Measurements from ENCODE around the gene HSPA12B. TPM values are rescaled to one million over a fixed set of nuclear protein-coding genes. Genes with fewer than 3 reads are reported as not detected.

Gene HSPA12B
- total RNA-seq, 3 donors from 2014 or later (not counting 1 experiment from before 2014, with no cell fraction given) = not detected

DNA sequence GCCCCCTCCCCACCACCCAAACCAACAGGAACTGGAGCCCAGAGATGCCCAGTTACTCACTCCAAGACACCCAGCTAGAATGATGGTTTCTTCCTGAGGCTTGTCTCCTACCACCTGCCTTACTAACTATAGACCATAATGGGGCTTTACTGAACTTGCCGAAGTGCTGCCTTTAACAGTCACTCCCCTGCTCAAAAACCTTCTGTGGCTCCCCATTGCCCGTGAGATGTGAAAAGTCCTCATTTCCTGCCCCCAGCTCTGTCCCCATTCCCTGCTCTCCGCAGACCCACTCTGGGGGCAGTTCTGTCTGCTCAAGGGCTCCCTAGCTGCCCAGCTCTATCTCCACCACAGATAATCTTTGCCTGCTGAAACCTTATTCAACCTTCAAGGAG is 25.0 kb upstream of the HSPA12B start:
- Histone ChIP-seq H3K36me3 (ENCODE audit: control insufficient read depth, insufficient read depth, low read length) (no peaks in the 10 kb centered on the region), H3K27me3 (ENCODE audit: control insufficient read depth, insufficient read depth, low read length) (no peaks in the 10 kb centered on the region), H3K4me1 (ENCODE audit: control insufficient read depth, insufficient read depth, low read length) (peaks cover 3% of the 10 kb centered on the region), H3K4me3 (ENCODE audit: low read length) (no peak overlapping the region), H3K9me3 (ENCODE audit: control insufficient read depth, insufficient read depth, low read length) (no peaks in the 10 kb centered on the region), H3K27ac (ENCODE audit: low read length) (no peak overlapping the region)
- 83% methylated on average over 3 of the region's 3 CpGs for WGBS (ENCODE audit: insufficient coverage)
- Mint-ChIP-seq H3K9me3 (no peaks in the 10 kb centered on the region), H3K4me3 (no peak overlapping the region), H3K27me3 (ENCODE audit: low read depth in 2 of 2) (peaks cover 0 to 7% of the 10 kb centered on the region in 2 donors), H3K4me1 (no peaks in the 10 kb centered on the region), H3K36me3 (no peaks in the 10 kb centered on the region), H3K27ac (peak overlapping the region in 1 of 2 donors; percentile 6)
- intact Hi-C loops (cut with micrococcal nuclease) = no loop called here
- ATAC-seq = no peak
- DNase-seq = no peak
- TF ChIP-seq CTCF (IDR thresholded peaks at IDR 0.05) = no peak

DNA sequence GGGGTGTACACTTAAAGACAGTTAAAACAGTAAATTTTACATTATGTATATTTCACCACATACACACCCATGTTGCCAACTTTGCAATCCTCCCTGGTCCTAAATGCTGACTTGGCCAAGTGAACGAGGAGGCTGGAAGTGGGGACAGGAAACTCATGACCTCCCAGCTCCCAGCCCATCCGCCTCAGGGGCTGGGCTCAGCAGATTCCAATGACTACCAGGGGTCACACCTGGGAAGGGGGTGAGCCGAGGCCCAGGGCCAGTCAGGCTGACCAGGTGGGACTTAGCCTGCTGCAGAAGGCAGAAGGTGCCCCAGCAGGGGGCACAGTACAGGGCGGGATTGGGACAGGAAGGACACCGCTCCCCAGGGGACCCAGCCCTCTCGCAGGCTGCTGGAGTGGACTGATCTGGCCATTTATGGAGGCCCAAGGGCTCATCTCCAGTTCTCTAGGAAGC is 22.4 kb upstream of the HSPA12B start:
- peaks cover 6% of the 10 kb centered on the region for H3K4me1 ChIP-seq (ENCODE audit: control insufficient read depth, insufficient read depth, low read length)

DNA sequence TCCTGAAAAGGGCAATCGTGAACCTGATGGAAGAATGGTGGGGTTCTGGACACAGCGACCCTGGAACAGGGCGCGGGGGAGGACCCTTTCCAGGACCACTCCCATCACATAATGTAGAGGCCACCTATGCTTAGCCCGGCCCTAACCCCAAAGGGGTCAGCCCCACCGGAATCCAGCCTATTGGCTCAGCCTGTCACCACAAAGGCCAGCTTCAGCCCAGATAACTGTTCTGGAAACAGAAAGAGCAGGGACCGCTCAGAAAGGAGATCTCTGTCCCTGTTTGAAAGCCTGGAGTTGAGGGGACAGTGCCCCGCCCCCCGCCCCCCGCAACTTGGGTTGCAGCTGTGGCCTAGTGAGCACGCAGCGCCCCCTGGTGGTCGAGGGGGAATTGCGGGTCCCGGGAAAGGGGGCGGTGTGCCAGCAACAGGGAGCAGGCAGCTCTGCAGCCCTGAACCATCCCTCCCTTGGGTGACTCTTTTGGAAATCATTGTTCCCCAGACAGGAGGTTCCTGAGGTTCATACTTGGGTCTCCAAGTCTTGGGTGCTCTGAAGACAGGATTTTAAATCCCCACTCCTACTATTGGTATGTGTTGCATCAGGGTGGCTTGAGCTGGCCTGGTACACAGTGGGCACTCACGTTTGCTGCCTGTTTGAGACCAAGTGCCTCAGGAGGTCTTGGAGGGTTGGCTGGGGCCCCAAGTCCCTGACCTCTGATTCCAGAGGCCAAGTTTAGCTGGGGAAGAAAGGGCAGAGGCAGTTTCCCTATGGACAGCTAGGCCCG is 21.6 kb upstream of the HSPA12B start:
- Histone ChIP-seq H3K4me3 (ENCODE audit: low read length) (no peak overlapping the region), H3K27me3 (ENCODE audit: control insufficient read depth, insufficient read depth, low read length) (no peaks in the 10 kb centered on the region), H3K9me3 (ENCODE audit: control insufficient read depth, insufficient read depth, low read length) (no peaks in the 10 kb centered on the region), H3K27ac (ENCODE audit: low read length) (no peak overlapping the region), H3K4me1 (ENCODE audit: control insufficient read depth, insufficient read depth, low read length) (peaks cover 6% of the 10 kb centered on the region), H3K36me3 (ENCODE audit: control insufficient read depth, insufficient read depth, low read length) (no peaks in the 10 kb centered on the region)
- 29% methylated on average over 17 of the region's 18 CpGs for whole genome bisulfite sequencing (ENCODE audit: insufficient coverage)
- intact Hi-C loops (cut with micrococcal nuclease) = no loop called here
- no peak overlapping the region for H3K27ac Mint-ChIP-seq
- peak; percentile 95 for TF ChIP-seq CTCF (IDR thresholded peaks at IDR 0.05)
- no peaks in the 10 kb centered on the region for H3K36me3 Mint-ChIP-seq
- ATAC-seq = peak; percentile 67 to 81 (median 76)
- peak; percentile 76 to 82 for DNase-seq
- H3K27me3 Mint-ChIP-seq (ENCODE audit: low read depth in 2 of 2) = peaks cover 0 to 7% of the 10 kb centered on the region in 2 donors
- no peaks in the 10 kb centered on the region for H3K4me1 Mint-ChIP-seq
- no peak overlapping the region for H3K4me3 Mint-ChIP-seq
- H3K9me3 Mint-ChIP-seq = no peaks in the 10 kb centered on the region

More for the DNA sequence above, 22.4 kb upstream of the HSPA12B start:
- H3K27ac ChIP-seq (ENCODE audit: low read length) = no peak overlapping the region
- H3K27ac Mint-ChIP-seq = no peak overlapping the region
- no peak overlapping the region for H3K4me3 ChIP-seq (ENCODE audit: low read length)
- ATAC-seq (no peak), DNase-seq (no peak)
- no peaks in the 10 kb centered on the region for H3K36me3 ChIP-seq (ENCODE audit: control insufficient read depth, insufficient read depth, low read length)
- H3K4me1 Mint-ChIP-seq = no peaks in the 10 kb centered on the region
- H3K27me3 ChIP-seq (ENCODE audit: control insufficient read depth, insufficient read depth, low read length) = no peaks in the 10 kb centered on the region
- intact Hi-C loops (cut with micrococcal nuclease) = no loop called here
- H3K4me3 Mint-ChIP-seq = no peak overlapping the region
- TF ChIP-seq CTCF (IDR thresholded peaks at IDR 0.05) = no peak
- WGBS (ENCODE audit: insufficient coverage) = 65% methylated on average over 6 of the region's 6 CpGs
- H3K9me3 ChIP-seq (ENCODE audit: control insufficient read depth, insufficient read depth, low read length) = no peaks in the 10 kb centered on the region
- peaks cover 0 to 7% of the 10 kb centered on the region in 2 donors for H3K27me3 Mint-ChIP-seq (ENCODE audit: low read depth in 2 of 2)
- H3K9me3 Mint-ChIP-seq = no peaks in the 10 kb centered on the region
- no peaks in the 10 kb centered on the region for H3K36me3 Mint-ChIP-seq
